GM21786 (cell line): ENCODE measurements around the gene MUC5B.
"Not testable (repeated sequence)": the region's sequence is repeated elsewhere in the genome, so short reads cannot be mapped to it uniquely, and the experiment has no call there.

ENCODE experiments used
- ATAC-seq: cut with Tn5 transposase; IDR thresholded peaks from one replicate; pipeline ENCODE4 v1.9.1; 2021; ENCODE audit not compliant: unreplicated experiment

The MUC5B gene, protein sequence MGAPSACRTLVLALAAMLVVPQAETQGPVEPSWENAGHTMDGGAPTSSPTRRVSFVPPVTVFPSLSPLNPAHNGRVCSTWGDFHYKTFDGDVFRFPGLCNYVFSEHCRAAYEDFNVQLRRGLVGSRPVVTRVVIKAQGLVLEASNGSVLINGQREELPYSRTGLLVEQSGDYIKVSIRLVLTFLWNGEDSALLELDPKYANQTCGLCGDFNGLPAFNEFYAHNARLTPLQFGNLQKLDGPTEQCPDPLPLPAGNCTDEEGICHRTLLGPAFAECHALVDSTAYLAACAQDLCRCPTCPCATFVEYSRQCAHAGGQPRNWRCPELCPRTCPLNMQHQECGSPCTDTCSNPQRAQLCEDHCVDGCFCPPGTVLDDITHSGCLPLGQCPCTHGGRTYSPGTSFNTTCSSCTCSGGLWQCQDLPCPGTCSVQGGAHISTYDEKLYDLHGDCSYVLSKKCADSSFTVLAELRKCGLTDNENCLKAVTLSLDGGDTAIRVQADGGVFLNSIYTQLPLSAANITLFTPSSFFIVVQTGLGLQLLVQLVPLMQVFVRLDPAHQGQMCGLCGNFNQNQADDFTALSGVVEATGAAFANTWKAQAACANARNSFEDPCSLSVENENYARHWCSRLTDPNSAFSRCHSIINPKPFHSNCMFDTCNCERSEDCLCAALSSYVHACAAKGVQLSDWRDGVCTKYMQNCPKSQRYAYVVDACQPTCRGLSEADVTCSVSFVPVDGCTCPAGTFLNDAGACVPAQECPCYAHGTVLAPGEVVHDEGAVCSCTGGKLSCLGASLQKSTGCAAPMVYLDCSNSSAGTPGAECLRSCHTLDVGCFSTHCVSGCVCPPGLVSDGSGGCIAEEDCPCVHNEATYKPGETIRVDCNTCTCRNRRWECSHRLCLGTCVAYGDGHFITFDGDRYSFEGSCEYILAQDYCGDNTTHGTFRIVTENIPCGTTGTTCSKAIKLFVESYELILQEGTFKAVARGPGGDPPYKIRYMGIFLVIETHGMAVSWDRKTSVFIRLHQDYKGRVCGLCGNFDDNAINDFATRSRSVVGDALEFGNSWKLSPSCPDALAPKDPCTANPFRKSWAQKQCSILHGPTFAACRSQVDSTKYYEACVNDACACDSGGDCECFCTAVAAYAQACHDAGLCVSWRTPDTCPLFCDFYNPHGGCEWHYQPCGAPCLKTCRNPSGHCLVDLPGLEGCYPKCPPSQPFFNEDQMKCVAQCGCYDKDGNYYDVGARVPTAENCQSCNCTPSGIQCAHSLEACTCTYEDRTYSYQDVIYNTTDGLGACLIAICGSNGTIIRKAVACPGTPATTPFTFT (N-terminal part only)

GRCh38 chr11:1222491-1223345 lies at the start of gene MUC5B:
Gene MUC5B, plus strand, starts transcription at chr11:1223066. Its CDS starts 58 bp downstream, at chr11:1223124.
- no peak for ATAC-seq

DNA sequence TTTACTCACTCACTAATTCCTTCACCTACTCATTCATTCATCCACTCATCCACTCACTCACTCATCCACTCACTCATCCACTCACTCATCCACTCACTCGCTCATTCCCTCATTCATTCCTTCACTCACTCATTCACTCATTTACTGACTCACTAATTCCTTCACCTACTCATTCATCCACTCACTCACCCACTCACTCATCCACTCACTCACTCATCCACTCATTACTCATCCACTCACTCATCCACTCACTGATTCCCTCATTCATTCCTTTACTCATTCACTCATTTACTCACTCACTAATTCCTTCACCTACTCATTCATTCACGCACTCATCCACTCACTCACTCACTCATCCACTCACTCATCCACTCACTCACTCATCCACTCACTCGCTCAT lies 49.5 kb upstream of the MUC5B start:
- ATAC-seq, result not testable (repeated sequence)

DNA sequence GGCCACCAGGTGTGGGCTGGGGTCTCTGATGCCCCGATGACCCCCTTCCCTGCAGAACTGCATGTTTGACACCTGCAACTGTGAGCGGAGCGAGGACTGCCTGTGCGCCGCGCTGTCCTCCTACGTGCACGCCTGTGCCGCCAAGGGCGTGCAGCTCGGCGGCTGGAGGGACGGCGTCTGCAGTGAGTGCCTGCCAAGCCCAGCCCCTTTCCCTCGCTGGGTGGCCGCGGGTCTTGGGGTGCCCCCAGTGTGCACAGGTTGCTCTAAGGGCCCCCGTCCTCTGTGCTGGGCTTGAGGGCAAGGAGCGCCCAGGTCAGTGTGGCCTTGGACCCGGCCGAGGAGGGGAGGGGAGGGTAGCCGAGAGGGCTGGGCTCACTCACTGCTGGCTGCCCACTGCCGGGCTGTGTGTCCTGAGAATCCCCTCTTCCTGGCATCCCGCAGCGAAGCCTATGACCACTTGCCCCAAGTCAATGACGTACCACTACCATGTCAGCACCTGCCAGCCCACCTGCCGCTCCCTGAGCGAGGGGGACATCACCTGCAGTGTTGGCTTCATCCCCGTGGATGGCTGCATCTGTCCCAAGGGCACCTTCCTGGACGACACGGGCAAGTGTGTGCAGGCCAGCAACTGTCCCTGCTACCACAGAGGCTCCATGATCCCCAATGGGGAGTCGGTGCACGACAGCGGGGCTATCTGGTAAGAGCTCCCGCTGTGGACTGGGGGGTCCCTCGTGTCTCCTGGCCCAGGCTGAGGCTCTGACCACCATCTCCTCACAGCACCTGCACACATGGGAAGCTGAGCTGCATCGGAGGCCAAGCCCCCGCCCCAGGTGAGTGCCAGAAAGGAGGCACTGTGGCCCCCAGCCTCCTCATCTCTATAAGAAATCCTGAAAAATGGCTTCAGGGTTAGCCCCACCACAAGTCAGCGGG lies 48.2 kb upstream of the MUC5B start:
- no peak for ATAC-seq

- no peak for ATAC-seq
Observed at GRCh38 chr11:1175461-1176223, 47.2 kb upstream of the MUC5B start.

DNA sequence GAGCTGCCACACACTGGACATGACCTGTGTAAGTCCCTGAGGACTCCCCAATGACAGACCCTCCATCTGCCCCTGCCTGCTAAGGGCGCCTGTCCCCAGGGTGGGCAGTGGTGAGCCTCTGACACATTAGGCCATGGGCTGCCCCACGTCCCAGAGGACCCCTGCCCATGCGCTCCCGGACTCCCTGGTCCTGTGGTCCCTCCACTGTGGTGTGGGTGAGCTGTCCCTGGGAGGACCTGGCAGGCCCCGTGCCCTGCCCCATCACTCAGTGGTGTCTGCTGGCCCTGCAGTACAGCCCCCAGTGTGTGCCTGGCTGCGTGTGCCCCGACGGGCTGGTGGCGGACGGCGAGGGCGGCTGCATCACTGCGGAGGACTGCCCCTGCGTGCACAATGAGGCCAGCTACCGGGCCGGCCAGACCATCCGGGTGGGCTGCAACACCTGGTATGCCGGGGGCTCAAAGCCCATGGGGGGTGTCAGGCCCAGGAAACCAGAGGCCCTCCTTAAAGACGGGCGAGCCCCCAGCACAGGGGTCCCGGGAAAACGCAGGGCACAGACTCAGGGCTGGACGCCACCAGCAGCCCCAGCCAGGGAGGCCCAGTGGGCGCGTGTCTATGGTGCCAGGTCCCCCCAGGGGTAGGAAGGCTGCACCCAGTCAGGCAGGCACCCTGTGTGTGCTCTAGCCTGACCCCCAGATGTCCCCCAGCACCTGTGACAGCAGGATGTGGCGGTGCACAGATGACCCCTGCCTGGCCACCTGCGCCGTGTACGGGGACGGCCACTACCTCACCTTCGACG lies 46.4 kb upstream of the MUC5B start:
- ATAC-seq, result no peak

DNA sequence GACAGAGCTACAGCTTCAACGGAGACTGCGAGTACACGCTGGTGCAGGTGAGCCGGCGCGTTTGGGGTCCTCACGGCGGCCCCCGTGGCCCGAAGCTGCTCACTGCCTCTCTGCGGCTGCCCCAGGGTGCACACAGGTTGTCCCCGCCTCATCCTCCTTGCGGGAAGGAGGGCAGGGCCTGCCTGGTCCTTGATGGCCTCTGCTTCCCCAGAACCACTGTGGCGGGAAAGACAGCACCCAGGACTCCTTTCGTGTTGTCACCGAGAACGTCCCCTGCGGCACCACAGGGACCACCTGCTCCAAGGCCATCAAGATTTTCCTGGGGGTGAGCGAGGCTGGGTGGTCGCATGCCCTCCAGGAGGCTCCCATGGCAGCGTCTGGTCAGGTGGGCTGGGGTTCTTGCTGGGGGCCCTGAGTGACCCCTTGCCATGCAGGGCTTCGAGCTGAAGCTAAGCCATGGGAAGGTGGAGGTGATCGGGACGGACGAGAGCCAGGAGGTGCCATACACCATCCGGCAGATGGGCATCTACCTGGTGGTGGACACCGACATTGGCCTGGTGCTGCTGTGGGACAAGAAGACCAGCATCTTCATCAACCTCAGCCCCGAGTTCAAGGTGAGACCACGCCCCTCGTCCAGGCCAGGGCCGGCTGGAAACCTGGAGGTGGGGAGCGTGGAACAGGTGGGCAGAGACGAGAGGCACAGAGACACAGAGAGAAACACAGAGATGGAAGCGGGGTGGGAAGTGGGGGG lies 45.7 kb upstream of the MUC5B start:
- no peak for ATAC-seq

DNA sequence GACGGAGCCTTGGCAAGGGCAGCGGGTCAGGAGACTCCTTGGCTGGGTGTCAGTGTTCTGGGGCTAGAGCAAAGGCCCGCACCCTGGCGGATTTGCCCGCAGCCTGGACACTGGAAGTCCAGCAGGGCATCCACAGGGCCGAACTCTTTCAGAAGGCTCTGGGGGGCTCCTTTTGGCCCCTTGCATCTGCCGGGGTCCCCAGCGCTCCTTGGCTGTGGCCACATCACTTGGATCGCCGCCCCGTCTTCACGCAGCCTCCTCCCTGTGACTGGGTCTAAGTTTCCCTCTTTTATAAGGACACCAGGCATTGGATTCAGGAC lies 45.1 kb upstream of the MUC5B start:
- no peak for ATAC-seq

- no peak for ATAC-seq
Observed at GRCh38 chr11:1178201-1178885, 44.5 kb upstream of the MUC5B start.

DNA sequence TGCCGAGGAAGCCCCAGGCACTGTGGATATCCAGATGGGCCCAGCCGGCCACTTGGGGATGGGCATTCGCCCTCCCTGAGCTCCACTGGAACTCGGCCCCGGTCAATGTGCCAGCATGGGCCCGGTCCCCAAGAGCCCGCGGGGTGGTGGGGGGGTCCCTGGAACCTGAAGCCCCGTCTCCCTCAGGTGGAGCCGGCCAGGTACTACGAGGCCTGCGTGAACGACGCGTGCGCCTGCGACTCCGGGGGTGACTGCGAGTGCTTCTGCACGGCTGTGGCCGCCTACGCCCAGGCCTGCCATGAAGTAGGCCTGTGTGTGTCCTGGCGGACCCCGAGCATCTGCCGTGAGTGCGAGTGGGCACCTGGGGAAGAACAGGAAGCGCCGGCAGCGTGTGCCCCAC lies 44.0 kb upstream of the MUC5B start:
- no peak for ATAC-seq

DNA sequence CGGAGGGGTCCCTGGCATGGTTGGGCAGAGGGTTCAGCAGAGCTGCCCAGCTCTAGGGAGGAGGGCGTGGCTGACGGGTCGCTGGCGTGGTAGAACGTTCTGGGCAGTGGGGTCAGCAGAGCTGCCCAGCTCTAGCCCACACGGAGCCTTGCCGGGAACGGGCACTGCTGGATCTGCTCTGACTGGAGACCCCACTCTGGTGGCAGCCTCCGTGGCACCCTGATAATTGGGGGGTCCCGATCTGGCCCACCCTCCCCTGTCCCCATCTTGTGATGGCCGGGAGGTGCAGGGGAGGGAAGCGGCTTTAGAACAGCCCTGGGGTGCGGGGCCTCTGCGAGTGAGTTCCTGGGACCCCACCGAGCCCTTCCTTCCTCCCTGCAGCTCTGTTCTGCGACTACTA lies 43.2 kb upstream of the MUC5B start:
- no peak for ATAC-seq

DNA sequence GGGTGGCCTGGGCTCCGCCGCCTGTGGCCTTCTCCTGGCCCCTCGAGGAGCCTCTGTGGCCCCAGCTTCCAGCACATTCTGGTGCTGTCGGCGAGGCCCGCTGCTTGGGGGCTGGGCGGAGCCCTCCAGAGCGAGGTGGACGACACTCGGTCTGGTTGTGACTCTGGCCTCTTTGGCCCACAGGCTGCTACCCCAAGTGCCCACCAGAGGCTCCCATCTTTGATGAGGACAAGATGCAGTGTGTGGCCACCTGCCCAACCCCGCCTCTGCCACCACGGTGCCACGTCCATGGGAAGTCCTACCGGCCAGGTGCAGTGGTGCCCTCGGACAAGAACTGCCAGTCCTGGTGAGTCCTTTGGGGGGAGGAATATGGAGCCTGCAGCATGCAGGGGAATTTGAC lies 42.7 kb upstream of the MUC5B start:
- no peak for ATAC-seq

DNA sequence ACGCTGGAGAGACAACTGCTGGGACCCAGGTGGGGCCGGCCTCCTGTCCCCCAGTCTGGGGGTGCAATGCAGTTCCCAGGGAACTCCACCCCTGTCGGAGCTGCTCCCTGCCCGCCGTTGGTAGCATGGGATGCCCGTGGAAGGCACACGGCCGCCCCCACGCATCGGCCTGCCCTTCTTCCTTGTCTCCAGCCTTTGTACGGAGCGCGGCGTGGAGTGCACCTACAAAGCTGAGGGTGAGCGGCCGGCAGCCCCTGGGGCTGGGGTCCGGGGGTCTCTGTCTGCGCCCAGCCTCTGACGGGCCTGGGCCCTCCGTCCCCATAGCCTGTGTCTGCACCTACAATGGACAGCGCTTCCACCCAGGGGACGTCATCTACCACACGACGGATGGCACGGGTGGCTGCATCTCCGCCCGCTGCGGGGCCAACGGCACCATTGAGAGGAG lies 41.9 kb upstream of the MUC5B start:
- no peak for ATAC-seq

- no peak for ATAC-seq
Observed at GRCh38 chr11:1181420-1181819, 41.4 kb upstream of the MUC5B start.

DNA sequence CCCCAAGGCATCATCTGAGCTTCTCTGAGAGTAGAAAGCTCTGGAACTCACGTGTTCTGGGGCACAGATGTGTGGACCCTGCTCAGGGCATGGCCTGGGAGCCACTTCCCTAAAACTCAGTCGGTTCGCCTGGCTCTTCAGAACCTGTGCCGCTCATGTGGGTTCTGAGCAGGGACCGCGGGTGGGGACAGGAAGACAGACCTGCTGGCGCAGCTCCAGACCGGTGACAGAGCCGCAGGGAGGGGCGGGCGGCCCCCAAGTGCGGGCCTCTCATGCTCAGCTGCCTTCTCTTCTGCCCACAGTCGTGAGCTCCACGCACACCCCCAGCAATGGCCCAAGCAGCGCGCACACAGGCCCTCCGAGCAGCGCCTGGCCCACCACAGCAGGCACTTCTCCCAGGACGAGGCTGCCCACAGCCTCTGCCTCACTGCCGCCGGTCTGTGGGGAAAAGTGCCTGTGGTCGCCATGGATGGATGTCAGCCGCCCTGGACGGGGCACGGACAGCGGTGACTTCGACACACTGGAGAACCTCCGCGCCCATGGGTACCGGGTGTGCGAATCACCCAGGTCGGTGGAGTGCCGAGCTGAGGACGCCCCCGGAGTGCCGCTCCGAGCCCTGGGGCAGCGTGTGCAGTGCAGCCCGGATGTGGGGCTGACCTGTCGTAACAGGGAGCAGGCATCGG lies 40.9 kb upstream of the MUC5B start:
- ATAC-seq, result no peak

GRCh38 chr11:1184139-1184538 lies 38.7 kb upstream of the MUC5B start:
- not testable (repeated sequence) for ATAC-seq
